HepG2 (cell line): ENCODE data around the gene SPSB1. TPM values are rescaled to one million over a fixed set of nuclear protein-coding genes. Genes with fewer than 3 reads are reported as not detected.

Experiments used
- CBX1 ChIP-seq: IDR thresholded peaks from one replicate; pipeline ENCODE4 v1.6.1; 2016; ENCODE audit warnings: antibody characterized with exemption, low read depth
- CENPX ChIP-seq: sonication (generic); formaldehyde crosslinking; IDR thresholded peaks from 2 replicates; pipeline ENCODE4 v1.9.0; 2021; ENCODE audit warnings: mild to moderate bottlenecking, missing genetic modification reagents, moderate library complexity
- DPF2 ChIP-seq: sonication (generic); formaldehyde crosslinking; IDR thresholded peaks from 2 replicates; pipeline ENCODE4 v1.4.0; 2020; ENCODE audit warnings: mild to moderate bottlenecking, low read depth, missing genetic modification reagents, borderline replicate concordance
- EHMT2 ChIP-seq: fragments of 200-600 bp; sonication (generic); IDR thresholded peaks from 2 replicates; pipeline ENCODE4 v1.7.0; 2017; ENCODE audit warnings: antibody characterized with exemption, low read depth, low read length, borderline replicate concordance
- ELF3 ChIP-seq: IDR thresholded peaks from 2 replicates; pipeline ENCODE4 v1.6.1; 2016; ENCODE audit warnings: missing genetic modification reagents, missing compliant biosample characterization
- FOSL2 ChIP-seq: sonication (generic); formaldehyde crosslinking; IDR thresholded peaks from 2 replicates; pipeline ENCODE4 v1.4.0; 2020; ENCODE audit warnings: missing genetic modification reagents
- GFI1 ChIP-seq: sonication (generic); formaldehyde crosslinking; IDR thresholded peaks from 2 replicates; pipeline ENCODE4 v1.5.0; 2020; ENCODE audit warnings: missing genetic modification reagents, mild to moderate bottlenecking, borderline replicate concordance
- IKZF1 ChIP-seq: fragments of 450-650 bp; IDR thresholded peaks from 2 replicates; pipeline ENCODE4 v1.7.1; 2016
- IKZF4 ChIP-seq: sonication (generic); formaldehyde crosslinking; IDR thresholded peaks from 2 replicates; pipeline ENCODE4 v1.5.1; 2020; ENCODE audit warnings: borderline replicate concordance, mild to moderate bottlenecking, low read depth, missing genetic modification reagents; ENCODE audit errors: not compliant biosample characterization
- KLF15 ChIP-seq: sonication (generic); formaldehyde crosslinking; IDR thresholded peaks from 2 replicates; pipeline ENCODE4 v1.8.1; 2023; ENCODE audit warnings: borderline replicate concordance, mild to moderate bottlenecking, inconsistent platforms, missing genetic modification reagents, mixed read lengths
- MED8 ChIP-seq: sonication (generic); formaldehyde crosslinking; IDR thresholded peaks from 2 replicates; pipeline ENCODE4 v1.8.1; 2023; ENCODE audit warnings: mild to moderate bottlenecking, missing genetic modification reagents; ENCODE audit not compliant: insufficient replicate concordance
- MXD4 ChIP-seq: IDR thresholded peaks from 2 replicates; pipeline ENCODE4 v1.6.1; 2016; ENCODE audit warnings: mild to moderate bottlenecking, missing biosample characterization, missing genetic modification reagents
- NR2F6 ChIP-seq, 2 experiments: IDR thresholded peaks; 2 replicates each; pipeline ENCODE4 v1.6.1; 2016; ENCODE audit warnings: antibody characterized with exemption in 1 of 2, mild to moderate bottlenecking in 1 of 2
- PRMT3 ChIP-seq: sonication (generic); formaldehyde crosslinking; IDR thresholded peaks from 2 replicates; pipeline ENCODE4 v1.8.1; 2022; ENCODE audit warnings: low read depth, mild to moderate bottlenecking, moderate library complexity, missing genetic modification reagents, borderline replicate concordance
- RBM22 ChIP-seq: fragments of 200-400 bp; formaldehyde crosslinking; optimal IDR thresholded peaks from 2 replicates; pipeline ENCODE3; 2017; ENCODE audit warnings: mild to moderate bottlenecking, low read length, moderate library complexity
- SKI ChIP-seq: fragments of 450-650 bp; IDR thresholded peaks from one replicate; pipeline ENCODE4 v1.6.1; 2018; ENCODE audit warnings: mild to moderate bottlenecking; ENCODE audit not compliant: partially characterized antibody
- SKIL ChIP-seq: sonication (generic); formaldehyde crosslinking; IDR thresholded peaks from 2 replicates; pipeline ENCODE4 v1.8.0; 2022; ENCODE audit warnings: missing genetic modification reagents, mild to moderate bottlenecking, moderate library complexity, borderline replicate concordance
- TBX3 ChIP-seq: fragments of 450-650 bp; IDR thresholded peaks from 2 replicates; pipeline ENCODE4 v1.6.1; 2017; ENCODE audit warnings: antibody characterized with exemption, mild to moderate bottlenecking, inconsistent platforms, borderline replicate concordance
- THAP7 ChIP-seq: sonication (generic); formaldehyde crosslinking; IDR thresholded peaks from 2 replicates; pipeline ENCODE4 v1.8.1; 2023; ENCODE audit warnings: mild to moderate bottlenecking, missing genetic modification reagents
- YY1 ChIP-seq: IDR thresholded peaks from 2 replicates; pipeline ENCODE4 v1.6.1; 2011; ENCODE audit warnings: low read length, low read depth, moderate library complexity, mild to moderate bottlenecking; ENCODE audit not compliant: insufficient read depth, insufficient replicate concordance
- ZC3H4 ChIP-seq: sonication (generic); formaldehyde crosslinking; IDR thresholded peaks from 2 replicates; pipeline ENCODE4 v1.4.0; 2020; ENCODE audit warnings: missing genetic modification reagents, borderline replicate concordance
- ZKSCAN5 ChIP-seq: sonication (generic); formaldehyde crosslinking; IDR thresholded peaks from 2 replicates; pipeline ENCODE4 v1.5.1; 2020; ENCODE audit warnings: mild to moderate bottlenecking, missing genetic modification reagents
- ZNF34 ChIP-seq: sonication (generic); formaldehyde crosslinking; IDR thresholded peaks from 2 replicates; pipeline ENCODE4 v1.4.0; 2020; ENCODE audit warnings: mild to moderate bottlenecking, missing genetic modification reagents, borderline replicate concordance
- ZNF547 ChIP-seq: sonication (generic); formaldehyde crosslinking; IDR thresholded peaks from 2 replicates; pipeline ENCODE4 v1.5.1; 2020; ENCODE audit warnings: mild to moderate bottlenecking, missing genetic modification reagents
- ZNF598 ChIP-seq: sonication (generic); formaldehyde crosslinking; IDR thresholded peaks from 2 replicates; pipeline ENCODE4 v1.5.1; 2020; ENCODE audit warnings: mild to moderate bottlenecking, missing genetic modification reagents, borderline replicate concordance
- ZNF607 ChIP-seq: sonication (generic); formaldehyde crosslinking; IDR thresholded peaks from 2 replicates; pipeline ENCODE4 v1.5.1; 2020; ENCODE audit warnings: missing genetic modification reagents, mild to moderate bottlenecking, borderline replicate concordance
- ZNF746 ChIP-seq: sonication (generic); formaldehyde crosslinking; IDR thresholded peaks from 2 replicates; pipeline ENCODE4 v1.8.0; 2022; ENCODE audit warnings: mild to moderate bottlenecking, missing genetic modification reagents
- ZNF878 ChIP-seq: sonication (generic); formaldehyde crosslinking; IDR thresholded peaks from 2 replicates; pipeline ENCODE4 v1.8.1; 2023; ENCODE audit warnings: mild to moderate bottlenecking, missing genetic modification reagents, moderate library complexity
- polyA plus RNA-seq, 8 experiments: library from polyadenylated mRNA; depleted of rRNA in 3 of 8; stranded (reverse) in 7 of 8; unstranded in 1 of 8; fragments of >200 nt; fragmentation: Illumina TruSeq in 4 of 8; extraction: Trizol in 4 of 8; gene quantifications; 2 replicates each; pipeline versions ENCODE4 v1.2.1 to v1.2.3, GENCODE V29; 2011 to 2016; ENCODE audit warnings: low read depth in 4 of 8, missing spikeins in 1 of 8, mixed read lengths in 1 of 8; ENCODE audit not compliant: insufficient read depth in 1 of 8
- total RNA-seq, 5 experiments: library from RNA; depleted of rRNA; stranded (reverse); fragments of >200 nt; fragmentation: Illumina TruSeq; extraction: Trizol; gene quantifications; 2 replicates each; pipeline ENCODE4 v1.2.3, GENCODE V29; 2016; ENCODE audit warnings: low read depth in 1 of 5
- TF ChIP-seq, protein P1 (sequence below): sonication (generic); formaldehyde crosslinking; IDR thresholded peaks from 2 replicates; pipeline ENCODE4 v1.4.0; 2020; ENCODE audit warnings: mild to moderate bottlenecking, low read depth, missing genetic modification reagents

The SPSB1 gene
- total and polyA plus RNA-seq, 2 of the 13 experiments (the other 11 are each of a cell fraction or from before 2014, with no cell fraction given), result 5.0 to 8.0 TPM

- TF ChIP-seq ZNF34 (CRISPR knock-in tag), result no peak
- no peak for TF ChIP-seq MED8 (CRISPR knock-in tag)
- no peak for TF ChIP-seq ZNF746 (CRISPR knock-in tag)
- TF ChIP-seq THAP7, result no peak
- TF ChIP-seq, protein P1, sequence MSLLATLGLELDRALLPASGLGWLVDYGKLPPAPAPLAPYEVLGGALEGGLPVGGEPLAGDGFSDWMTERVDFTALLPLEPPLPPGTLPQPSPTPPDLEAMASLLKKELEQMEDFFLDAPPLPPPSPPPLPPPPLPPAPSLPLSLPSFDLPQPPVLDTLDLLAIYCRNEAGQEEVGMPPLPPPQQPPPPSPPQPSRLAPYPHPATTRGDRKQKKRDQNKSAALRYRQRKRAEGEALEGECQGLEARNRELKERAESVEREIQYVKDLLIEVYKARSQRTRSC, result no peak
- no peak for TF ChIP-seq RBM22
- TF ChIP-seq ZNF878 (CRISPR knock-in tag), result no peak
- no peak for TF ChIP-seq GFI1
- TF ChIP-seq YY1, result no peak
- no peak for TF ChIP-seq TBX3
- no peak for TF ChIP-seq SKIL (CRISPR knock-in tag)
- TF ChIP-seq CENPX (CRISPR knock-in tag), result no peak
- TF ChIP-seq FOSL2 (CRISPR knock-in tag), result no peak
- TF ChIP-seq PRMT3 (CRISPR knock-in tag), result no peak
- TF ChIP-seq ZC3H4 (CRISPR knock-in tag), result no peak
- TF ChIP-seq ZNF547 (CRISPR knock-in tag), result no peak
- no peak for TF ChIP-seq CBX1
- TF ChIP-seq ZNF607 (CRISPR knock-in tag), result no peak
- no peak for TF ChIP-seq NR2F6 (IDR thresholded peaks at IDR 0.05)
- 0 out of 2 replicates have a peak, but pooled peaks have one; percentile 30 for TF ChIP-seq NR2F6 (CRISPR knock-in tag; IDR thresholded peaks at IDR 0.05)
- no peak for TF ChIP-seq EHMT2
- no peak for TF ChIP-seq IKZF4
- no peak for TF ChIP-seq KLF15 (CRISPR knock-in tag)
- no peak for TF ChIP-seq ZNF598 (CRISPR knock-in tag)
- no peak for TF ChIP-seq SKI
- TF ChIP-seq DPF2, result no peak
- no peak for TF ChIP-seq ZKSCAN5 (CRISPR knock-in tag)
- no peak for TF ChIP-seq IKZF1
- TF ChIP-seq MXD4 (CRISPR knock-in tag), result no peak
- TF ChIP-seq ELF3, result peak; percentile 64
Measured at GRCh38 chr1:9279172-9279840, 13.4 kb upstream of the SPSB1 start (continued).
